OCI-M2 (cell line): ENCODE measurements around the gene ZNF462.

ENCODE experiments used
- DNase-seq: peaks from one replicate; lab custom pipeline; 2025; ENCODE audit not compliant: unreplicated experiment; lab: John Stamatoyannopoulos, UW

Gene ZNF462

DNA sequence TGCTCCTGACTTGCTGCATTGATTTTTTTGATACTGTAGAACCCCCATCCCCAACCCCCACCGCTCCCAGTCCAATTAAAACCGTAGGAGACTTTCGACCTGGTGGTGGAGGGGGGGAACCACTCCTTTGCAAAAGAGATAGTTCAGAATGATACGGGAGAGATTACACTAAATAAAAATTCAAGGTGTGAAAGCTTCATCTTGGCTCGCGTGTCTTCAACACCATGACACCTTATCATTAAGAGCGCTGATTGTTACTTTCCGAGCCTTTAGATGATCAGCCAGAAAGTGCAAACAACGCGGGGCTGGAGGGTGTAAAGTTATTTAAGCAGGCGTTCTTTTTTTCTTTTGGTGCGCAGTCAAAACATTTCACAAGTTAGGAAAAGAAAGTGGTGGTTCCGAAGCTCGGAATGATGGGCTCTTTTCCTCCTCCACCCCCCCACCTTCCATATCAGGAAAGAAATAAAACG lies 1.3 kb upstream of the ZNF462 start:
- DNase-seq: no peak

DNA sequence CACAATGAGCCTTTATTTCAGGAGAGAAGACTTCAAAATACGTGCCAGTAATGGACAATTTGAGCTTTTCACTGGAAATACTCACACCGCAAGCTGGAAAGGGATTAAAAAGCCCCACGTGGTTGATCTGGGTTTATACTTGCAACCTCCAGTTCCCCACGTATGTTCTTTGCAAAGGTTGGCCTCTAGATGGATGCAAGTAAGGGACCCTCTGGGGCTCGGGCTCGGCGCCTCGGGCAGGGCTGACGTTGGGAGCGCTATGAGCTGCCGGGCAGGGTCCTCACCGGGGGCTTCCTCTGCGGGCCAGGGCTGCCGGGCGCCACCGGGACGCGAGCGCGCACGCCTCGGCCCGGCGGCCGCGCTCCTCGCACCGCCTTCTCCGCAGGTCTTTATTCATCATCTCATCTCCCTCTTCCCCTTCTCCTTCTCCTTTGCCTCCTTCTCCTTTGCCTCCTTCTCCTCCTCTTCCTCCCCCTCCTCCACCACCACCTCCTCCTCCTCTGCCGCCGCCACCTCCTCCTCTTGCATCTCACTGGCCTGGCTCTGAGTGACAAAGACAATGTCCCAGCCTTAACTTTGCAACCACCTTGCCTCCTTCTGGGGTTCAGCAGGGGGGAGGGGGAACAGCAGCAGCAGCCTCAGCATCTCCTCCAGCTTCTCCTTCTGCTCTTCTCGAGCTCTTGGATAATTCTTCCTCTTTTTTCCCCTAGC lies 701 bp upstream of the ZNF462 start:
- DNase-seq: no peak

DNA sequence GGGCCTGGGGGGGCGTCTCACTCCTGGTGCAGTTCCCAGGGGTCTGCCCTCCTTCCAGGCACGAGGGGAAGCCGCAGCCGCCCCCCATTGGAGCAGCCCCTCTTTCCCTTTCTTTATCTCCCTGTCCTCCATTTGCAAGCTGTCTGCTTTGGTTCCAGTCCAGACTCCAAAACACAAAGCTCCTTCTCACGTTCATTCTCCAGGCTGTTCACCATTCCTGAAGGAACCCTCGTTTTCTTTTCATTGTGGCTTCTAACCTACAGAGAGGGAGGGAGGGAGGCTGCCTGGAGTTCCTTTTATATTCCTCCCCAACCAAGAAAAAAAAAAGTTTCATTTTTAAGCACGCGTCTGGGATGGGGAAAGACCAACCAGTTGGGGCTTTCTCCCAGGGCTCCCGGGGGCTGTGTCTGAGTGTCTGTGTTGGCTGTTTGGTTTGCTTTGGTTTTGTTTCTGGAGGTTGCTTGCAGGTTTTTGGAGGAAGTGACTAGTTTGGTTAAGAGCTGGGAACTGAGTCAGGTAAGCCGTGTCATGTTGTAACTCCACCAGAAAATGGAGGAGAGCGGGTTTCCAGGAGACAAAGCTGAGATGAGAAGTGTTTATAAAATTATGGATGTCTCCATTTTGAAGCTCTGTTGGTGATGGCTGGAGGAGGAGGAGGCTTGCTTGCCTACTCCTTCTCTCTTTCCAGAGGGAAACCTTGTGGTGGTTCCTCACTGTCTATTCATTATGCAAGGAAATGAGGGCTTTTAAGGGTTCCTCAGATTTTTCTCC lies 1.6 kb downstream of the ZNF462 start:
- DNase-seq: no peak

DNA sequence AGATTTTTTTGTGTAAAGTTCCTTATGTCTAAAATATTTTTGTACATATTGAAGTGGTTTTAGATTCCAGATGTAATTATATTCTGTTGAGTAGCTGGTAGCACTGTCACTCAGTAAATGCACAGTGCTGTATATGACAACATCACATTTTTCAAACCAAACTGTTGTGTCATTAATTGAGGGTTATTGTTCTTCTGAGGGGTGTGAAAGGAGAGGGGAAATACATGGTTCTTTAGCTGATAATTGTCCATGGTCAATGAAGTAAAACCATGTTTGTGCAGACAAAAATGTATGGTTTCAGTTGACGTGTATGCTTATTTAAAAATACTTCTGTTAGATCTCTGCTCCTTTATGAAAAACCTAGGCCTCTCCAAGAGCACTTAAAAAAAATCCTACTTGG lies 3.3 kb downstream of the ZNF462 start:
- DNase-seq: no peak

DNA sequence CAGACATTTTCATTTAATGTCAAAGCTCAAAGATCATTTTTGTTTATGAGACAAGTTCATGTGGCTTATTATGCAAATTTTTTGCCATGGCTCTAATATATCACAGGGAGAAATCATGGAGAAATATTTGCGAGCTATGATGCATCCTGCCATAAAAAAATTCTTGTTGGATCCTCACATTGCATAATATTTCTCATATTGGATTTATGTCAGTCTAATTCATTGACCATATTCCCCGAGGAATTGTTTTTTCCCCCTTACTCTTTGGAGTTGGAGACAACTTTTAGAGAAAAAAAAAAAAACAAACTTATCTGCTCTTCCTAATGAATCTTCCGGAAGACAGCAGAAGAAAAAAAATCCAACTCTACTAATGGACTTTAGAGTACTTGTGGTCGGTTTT lies 4.3 kb downstream of the ZNF462 start:
- no peak for DNase-seq

DNA sequence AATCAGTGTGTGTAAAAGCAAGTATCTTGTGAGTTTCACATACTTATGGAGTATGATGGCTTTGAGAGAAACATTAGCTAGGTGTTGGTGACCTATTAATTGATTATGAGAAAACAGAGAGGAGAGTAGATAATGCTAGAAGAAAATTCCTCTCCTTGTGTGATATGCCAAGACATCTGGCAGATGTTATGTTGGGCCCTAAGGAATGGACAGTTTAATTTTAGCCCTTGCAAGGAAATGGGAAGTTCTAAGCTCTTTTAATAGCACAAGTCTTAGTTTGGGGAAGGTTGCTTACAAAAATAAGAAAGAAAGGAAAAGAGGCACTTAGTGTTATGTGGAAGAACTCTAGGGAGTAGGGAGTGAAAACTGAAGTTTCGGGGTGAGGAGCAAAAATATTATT lies 5.1 kb downstream of the ZNF462 start:
- no peak for DNase-seq

DNA sequence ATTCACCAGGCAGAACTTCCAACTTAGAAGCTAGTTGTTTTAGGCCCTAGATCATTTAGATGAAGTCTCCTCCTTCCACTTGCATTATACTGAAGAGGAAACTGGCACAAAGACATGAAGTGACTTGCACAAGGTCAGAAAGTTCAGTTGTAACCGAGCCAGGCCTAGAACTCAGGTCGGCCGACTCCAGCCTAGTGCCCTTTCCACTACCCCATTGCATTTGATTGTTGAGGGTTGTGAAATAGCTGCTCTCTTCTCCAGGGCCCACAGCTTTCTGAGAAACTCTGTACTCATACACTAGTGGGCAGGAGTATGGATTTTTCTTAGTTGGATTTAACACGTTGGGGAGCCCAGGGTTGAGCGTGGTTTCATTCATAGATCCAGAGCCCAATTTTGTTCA lies 5.6 kb downstream of the ZNF462 start:
- DNase-seq: no peak

DNA sequence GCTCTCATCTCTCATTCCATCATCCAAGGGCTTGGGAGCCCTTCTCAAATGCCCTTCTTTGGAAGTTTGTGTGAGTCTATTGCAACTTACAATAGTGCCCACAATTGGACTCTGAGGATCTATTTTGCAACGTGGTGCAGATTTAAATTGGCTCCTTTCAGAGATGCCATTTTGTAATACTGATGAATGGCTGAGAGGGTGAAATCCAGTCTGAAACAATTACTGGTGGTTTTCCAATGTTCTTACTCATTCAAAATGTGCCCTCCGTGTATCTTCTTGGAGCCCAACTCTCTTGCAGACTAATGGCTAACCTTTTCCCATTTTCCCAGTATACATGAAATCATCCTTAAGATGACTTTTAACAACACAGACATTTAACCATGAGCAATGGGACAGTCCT lies 6.1 kb downstream of the ZNF462 start:
- DNase-seq: no peak

DNA sequence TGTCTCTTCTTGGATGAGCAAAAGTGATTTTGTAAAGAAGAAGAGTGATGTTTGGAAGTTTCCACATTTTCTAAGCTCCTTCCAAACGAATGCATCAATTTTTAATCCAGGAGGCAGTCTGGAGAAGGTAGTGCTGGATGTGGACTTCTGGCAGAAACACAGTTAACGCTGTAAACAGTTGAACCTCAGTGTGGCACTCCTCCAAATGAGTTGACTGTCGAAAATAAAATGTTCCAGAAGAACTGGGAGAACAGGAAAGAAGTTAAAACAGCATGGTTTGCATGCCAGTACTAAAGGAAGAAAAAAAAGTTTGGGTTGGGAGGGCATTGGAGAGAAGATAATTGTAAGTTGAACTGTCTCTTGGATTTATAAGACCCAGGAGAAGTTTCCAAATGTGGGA lies 6.5 kb downstream of the ZNF462 start:
- DNase-seq: no peak

DNA sequence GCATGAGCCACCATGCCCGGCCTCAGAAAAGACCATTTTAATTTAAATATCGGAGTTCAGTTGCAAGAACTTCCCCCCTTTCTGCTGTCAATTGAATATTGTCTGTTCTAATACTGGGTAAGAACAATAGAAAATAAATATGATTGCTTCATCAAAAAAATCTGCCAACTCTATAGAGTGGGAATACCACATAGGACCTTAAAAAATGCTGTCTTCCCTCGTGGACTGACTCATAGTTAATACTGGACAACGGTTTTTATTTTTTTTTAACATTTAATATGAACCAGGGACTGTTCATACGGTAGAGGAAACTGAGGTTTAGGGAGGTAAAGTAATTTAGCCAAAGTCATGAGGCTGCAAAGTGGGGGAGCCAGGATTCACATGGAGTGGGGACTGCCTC lies 9.7 kb downstream of the ZNF462 start:
- no peak for DNase-seq

DNA sequence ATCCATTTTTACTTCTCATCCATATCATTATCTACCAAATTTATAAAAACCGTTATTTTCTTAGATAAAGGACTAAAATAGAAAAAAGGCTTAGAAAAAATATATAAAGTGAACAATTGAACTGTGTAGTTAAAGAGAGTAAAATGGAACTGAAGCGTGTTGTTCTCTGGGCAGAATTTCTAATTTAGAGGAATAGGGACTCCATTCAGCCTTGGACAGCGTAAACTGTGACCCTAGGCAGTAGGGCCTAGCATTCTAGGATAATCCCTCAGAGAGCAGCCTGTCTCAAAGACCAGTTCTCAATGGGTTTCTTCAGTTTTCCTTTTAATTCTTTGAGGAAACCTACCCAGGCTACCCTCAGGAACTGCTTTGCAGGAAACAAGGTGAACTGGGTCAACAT lies 11.1 kb downstream of the ZNF462 start:
- DNase-seq: no peak

DNA sequence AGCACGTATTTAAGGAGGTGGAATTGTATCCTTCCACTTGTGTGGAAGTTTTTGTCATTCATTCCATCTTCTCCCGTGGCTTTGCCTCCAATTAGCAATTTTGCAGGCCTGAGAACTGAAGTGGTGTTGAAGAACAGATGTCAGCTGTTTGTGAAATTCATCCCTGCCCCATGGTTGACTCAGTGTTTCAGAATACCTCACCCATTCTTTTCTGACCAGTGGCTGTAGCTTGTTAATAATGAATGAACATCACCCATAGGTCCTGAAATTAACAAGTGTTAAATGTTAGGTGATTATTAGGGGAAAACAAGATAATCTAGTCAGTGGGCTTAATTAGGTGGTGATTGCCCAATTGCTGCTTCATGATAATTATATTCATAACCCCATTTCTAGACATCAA lies 11.7 kb downstream of the ZNF462 start:
- no peak for DNase-seq

DNA sequence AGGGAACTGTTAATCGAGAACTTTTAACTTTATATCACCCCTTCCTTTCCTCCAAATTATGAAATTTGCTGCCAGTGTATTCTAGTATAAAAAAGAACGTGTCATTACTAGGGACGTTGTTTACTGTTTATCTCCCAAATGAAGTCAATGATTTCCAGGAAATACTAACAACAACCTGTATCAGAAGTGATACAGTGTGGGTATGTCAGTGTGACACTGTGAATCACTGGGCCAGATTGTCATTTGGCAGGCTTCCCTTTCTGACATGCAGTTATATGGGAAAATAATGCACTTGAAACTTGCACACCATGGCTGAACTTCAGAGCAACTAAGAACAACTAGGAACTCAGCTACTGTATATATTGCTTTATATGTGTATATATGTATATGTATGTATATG lies 12.6 kb downstream of the ZNF462 start:
- no peak for DNase-seq

DNA sequence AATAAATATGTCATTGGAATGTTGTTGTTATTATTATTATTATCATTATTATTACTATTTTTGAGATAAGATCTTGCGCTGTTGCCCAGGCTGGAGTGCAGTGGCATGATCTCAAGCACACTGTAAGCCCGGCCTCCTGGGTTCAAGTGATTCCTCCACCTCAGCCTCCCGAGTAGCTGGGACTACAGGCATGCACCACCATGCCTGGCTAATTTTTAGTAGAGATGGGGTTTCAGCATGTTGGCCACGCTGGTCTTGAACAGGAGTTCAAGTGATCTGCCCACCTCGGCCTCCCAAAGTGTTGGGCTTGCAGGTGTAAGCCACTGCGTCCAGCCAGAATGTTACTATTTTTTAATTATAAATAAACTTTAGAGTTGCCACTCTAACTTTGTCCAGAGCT lies 14.4 kb downstream of the ZNF462 start:
- no peak for DNase-seq

DNA sequence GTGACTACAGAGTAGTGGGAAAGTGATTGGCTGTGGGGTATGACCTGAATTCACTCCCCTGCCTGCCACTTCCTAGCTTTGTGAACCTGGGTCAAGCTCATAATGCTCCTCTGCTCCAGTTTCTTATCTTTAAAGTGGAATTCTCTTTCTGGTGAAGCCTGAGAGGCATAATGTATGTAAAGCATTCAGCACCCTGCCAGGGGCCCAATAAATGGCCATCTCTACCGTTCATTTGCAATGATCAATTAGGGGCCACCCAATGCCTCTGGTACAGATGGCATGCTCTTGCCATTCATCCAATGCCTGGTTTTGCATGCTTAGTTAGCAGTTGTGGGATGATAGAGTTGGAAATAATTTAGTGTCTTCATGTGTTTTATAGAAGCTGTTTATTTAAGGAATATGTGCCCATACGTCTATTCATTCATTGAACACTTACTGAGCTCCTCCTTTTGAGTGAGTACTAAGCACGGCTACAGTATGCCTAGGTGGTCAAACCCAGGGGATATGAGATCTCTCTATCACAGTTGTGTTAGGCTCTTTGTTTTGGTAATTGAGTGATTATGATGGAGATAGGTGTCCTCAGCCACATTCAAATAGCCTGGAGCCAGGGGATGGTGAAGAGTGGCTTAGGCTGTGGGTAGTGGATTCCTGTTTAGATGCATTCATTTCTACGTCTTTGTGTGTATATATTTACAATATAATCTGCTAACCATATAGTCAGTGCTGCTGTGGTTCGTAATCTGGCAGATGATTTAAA lies 15.3 kb downstream of the ZNF462 start:
- DNase-seq: no peak

DNA sequence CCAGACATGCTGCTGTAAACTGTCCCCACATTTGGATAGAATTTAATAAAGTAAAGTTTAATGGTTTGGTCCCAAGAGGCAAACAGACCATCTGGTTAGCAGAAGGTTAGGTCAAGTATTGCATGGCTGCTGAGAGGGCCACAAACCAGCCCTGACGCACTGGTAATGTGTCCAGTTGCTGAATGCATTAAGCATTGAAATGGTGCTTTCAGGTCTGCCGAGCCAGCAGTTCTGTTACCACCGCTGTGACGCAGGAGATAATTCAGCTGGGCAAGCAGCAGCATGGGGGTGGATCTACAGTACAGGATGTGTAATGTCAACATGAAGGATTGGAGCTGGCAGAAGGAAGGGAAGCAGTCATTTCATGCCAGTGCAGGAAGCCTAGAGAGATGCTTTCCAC lies 16.0 kb downstream of the ZNF462 start:
- no peak for DNase-seq

DNA sequence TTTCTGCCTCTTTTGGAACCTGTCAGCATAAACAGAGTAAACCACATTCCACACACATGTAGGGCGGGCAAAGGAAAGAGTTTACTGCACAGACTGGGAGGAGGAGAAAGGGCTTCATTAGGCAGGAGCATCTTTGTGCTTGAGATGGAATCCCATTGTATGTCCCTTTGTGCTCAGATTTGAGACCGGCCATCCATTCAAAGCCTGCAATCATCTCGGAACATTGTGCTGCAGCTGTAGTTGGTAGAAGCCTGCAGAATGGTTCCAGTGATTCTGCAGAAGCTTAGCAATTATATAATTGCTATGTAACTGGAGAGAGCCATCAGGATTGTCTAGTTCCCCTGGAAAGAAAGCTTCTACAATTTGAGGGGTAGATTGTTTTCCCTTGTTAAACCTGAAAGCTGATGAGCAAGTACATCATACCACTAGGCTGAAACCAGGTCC lies 16.5 kb downstream of the ZNF462 start:
- no peak for DNase-seq

DNA sequence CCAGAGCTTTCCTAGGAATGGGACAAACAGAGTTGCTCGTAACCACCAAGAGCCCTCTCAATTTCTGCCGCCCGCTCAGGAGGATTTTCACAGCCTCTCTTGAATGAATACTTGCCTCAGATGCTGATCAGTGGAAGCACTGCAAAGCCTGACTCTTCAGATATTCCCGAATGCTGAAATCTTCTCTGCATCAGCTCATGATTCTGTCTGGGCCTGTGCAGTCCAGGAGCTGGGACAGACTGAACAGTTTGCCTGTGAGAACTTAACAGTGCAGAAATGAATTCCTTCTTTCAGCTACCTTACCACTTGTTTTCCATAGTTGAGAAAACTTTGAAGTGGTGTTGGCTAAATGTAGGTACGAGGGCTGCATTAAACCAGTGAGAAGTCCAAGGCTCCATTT lies 17.1 kb downstream of the ZNF462 start:
- no peak for DNase-seq

DNA sequence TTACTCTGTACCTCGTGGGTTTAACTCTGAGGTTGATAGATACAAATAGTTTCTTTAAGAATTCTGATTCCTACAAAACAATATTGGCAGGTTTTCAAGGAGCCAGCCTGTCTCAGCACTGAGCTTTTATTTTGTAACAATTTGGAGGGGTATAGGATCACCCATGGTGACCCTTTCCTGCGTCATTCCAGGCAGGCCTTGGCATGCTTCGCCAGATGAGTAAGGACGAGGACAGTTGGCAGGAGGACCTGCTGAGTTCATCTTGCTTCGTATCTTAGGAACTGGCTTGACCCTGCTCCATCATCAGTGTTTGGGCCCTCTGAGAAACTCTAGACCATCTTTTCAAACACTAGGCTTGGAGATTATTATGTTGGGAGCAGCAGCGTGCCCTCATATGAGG lies 17.9 kb downstream of the ZNF462 start:
- DNase-seq: no peak

DNA sequence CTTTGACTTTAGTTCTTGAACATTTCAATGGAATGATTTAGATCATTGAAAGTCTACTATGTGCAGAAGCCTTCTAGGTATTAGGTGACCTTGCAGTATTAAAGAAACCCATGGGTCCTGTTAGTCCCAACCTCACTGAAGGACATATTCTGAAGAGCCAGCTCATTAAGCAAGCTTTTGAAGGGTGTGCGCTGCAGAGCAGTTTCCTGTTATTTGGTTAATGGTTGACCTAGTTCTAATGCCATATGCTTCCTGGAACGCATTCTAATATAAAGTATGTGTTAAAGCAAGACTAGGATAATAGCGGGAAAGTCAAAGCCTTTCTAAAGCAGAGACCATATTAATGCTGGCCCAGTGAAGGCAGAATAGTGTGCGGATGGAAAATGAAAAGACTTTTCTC lies 20.1 kb downstream of the ZNF462 start:
- no peak for DNase-seq

DNA sequence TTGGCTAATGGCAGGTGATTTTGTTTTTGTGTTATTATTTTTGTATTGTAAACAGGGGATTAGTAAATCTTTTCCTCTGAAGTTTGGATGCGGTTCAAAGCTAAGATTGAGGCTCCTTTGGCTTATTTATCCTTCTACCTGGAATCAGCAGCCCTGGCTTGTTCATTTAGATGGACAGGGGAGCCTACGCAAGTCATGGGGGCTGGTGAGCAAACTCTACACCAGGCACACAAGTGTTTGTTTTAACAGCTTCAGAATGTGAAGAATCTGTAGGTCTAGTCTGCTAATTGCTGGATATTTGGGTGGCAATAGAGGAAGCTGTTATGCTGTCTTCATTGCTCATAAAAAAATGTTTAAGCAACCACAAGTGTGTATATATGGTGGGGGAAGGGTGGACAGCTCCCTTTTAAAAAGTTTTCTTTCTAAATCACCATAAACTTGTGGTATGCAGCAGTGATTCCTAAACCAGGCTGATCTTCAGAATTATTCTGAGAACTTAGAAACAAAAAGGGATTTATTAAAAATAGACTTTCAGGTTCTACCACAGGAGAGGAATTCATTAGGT lies 20.7 kb downstream of the ZNF462 start:
- no peak for DNase-seq

DNA sequence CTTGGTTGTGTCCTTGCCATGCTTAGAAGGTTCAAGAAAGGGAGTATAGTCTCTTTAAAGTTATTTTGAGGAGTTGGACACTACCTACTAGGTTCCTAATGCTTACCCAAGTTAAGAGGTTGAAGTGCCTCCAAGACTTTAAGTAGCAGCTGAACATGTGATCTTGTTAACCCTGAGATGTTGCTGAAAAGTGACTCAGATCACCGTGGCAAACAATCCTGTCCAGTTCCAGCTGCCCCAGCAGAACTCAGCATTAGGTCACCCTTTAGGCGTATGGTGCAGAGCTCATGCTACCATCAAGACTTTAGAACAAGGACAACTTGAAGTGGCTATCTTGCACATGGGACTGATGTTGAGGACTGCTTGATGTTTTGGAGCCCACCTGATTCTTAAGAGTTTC lies 22.5 kb downstream of the ZNF462 start:
- no peak for DNase-seq
